Brain microvascular endothelial cell (primary cell): ENCODE measurements around the gene MAP3K15.
"Not testable (repeated sequence)": the region's sequence is repeated elsewhere in the genome, so short reads cannot be mapped to it uniquely, and the experiment has no call there.

Experiments
- DNase-seq: peaks from one replicate; pipeline ENCODE4 v3.0.0-alpha.2; 2020
- H3K27ac ChIP-seq: fragments of 250-450 bp; sonication (Bioruptor Pico); 2 replicates; pipeline ENCODE4 v1.5.1; 2020; ENCODE audit warnings: mild to moderate bottlenecking, moderate library complexity
- H3K27me3 ChIP-seq: fragments of 250-450 bp; sonication (Bioruptor Pico); replicated peaks from 2 replicates; pipeline ENCODE4 v1.5.1; 2020; ENCODE audit warnings: mild to moderate bottlenecking
- H3K36me3 ChIP-seq: fragments of 250-450 bp; sonication (Bioruptor Pico); replicated peaks from 2 replicates; pipeline ENCODE4 v1.5.1; 2020; ENCODE audit warnings: mild to moderate bottlenecking
- H3K4me3 ChIP-seq: 2 replicates; pipeline ENCODE4 v1.5.1; 2011; ENCODE audit warnings: low read depth, mild to moderate bottlenecking, control low read depth, low read length, moderate library complexity
- CTCF ChIP-seq: IDR thresholded peaks from 2 replicates; pipeline ENCODE4 v1.5.1; 2011; ENCODE audit warnings: low read depth, mild to moderate bottlenecking, moderate library complexity, low read length, control low read depth, inconsistent platforms; ENCODE audit errors: missing control alignments
- in situ Hi-C: cut with HindIII; loops from 2 replicates; pipeline ENCODE4 v1.10.0; 2017; ENCODE audit warnings: low sequenced_read_pairs, low pct_ligation_motif_present

MAP3K15 gene

GRCh38 chrX:19496711-19497110 lies 18.6 kb downstream of the MAP3K15 start:
- no peaks in the 10 kb centered on the region for H3K27me3 ChIP-seq
- DNase-seq = no peak
- H3K27ac ChIP-seq = no peak overlapping the region
- no peak for TF ChIP-seq CTCF
- no peak overlapping the region for H3K4me3 ChIP-seq
- no peaks in the 10 kb centered on the region for H3K36me3 ChIP-seq
- in situ Hi-C loops = no loop called here

- DNase-seq = no peak
- in situ Hi-C loops = no loop called here
- no peaks in the 10 kb centered on the region for H3K36me3 ChIP-seq
- no peak for TF ChIP-seq CTCF
- H3K27me3 ChIP-seq = no peaks in the 10 kb centered on the region
- no peak overlapping the region for H3K4me3 ChIP-seq
- no peak overlapping the region for H3K27ac ChIP-seq
Measured at GRCh38 chrX:19487520-19488200, 27.6 kb downstream of the MAP3K15 start.

DNA sequence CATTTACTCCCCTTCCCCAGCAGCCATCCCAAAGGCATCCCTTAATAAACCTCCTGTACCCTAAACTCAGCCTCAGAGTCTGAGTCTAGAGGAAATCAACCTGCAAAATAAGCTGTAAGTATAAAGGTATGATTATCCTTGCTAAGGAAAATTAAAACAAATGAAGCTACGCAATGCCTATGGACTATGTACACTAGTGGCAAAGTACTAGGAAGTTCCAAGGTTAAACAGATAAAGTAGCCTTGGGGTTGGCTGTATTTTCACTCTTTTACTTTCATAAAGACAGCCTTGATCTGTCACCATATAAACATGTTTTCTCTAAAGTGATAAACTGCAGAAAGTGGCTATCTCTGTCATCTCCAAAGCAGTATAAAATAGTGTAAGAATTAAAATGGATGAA lies 35.9 kb downstream of the MAP3K15 start:
- in situ Hi-C loops = no loop called here
- Histone ChIP-seq H3K36me3 (no peaks in the 10 kb centered on the region), H3K4me3 (no peak overlapping the region), H3K27me3 (no peaks in the 10 kb centered on the region), H3K27ac (no peak overlapping the region)
- no peak for TF ChIP-seq CTCF
- no peak for DNase-seq

DNA sequence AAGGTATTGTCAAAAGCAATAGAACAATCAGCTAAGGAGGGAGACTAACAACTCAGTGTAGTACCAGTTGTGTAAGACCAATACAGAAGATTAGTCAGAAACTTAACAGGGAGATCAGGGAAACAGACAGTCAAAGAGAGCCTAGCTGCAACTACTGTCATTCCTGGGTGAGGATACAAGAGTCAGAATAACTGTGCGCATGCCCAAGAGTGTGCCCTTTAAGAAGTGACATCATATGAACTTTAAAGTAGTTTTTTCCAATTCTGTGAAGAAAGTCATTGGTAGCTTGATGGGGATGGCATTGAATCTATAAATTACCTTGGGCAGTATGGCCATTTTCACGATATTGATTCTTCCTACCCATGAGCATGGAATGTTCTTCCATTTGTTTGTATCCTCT lies 46.9 kb downstream of the MAP3K15 start:
- H3K27ac ChIP-seq = not testable (repeated sequence)

DNA sequence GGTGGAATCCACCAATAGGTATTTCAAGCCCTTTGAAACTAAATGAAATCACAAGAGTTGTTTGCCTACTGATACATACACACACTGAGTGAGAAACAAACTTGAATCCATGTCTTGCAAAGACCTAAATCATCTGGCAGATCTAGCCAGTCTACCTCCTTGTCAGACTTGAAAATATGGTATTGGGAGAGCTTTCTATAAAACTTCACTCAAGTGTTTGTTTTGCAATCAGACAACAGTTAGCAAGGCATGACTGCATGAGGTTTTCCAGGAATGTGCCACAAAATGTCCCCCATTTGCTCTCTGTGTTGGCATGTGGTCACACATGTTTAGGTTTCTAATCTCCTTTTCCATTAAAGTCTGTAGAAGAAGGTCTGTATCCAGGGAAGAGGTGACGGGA lies 52.4 kb downstream of the MAP3K15 start:
- no peak for DNase-seq
- in situ Hi-C loops = no loop called here
- Histone ChIP-seq H3K27me3 (no peaks in the 10 kb centered on the region), H3K4me3 (no peak overlapping the region), H3K27ac (no peak overlapping the region), H3K36me3 (no peaks in the 10 kb centered on the region)
- no peak for TF ChIP-seq CTCF

More for the DNA sequence above, 46.9 kb downstream of the MAP3K15 start:
- H3K4me3 ChIP-seq, in situ Hi-C loops, DNase-seq, H3K36me3 ChIP-seq, H3K27me3 ChIP-seq: not testable (repeated sequence)

DNA sequence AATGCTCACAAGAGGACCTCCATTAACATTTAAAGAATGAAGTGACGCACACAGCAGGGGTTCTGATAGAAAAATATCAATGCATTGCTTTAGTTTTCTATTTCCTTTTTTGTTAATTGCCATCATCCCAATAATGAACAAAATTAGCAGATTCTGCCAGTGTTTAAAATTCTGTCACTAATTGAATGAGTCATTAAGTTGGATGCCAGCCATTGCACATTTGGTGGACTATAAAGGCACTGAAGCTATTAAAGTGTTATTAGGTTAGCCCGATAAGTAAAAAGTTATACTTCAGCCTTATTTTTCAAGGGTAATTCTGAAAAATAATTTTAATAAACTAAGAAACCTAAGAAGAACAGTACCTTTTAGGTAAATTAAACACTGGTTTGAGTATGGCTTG lies 53.1 kb downstream of the MAP3K15 start:
- no peak for TF ChIP-seq CTCF
- DNase-seq = no peak
- in situ Hi-C loops = no loop called here
- no peaks in the 10 kb centered on the region for H3K36me3 ChIP-seq
- no peak overlapping the region for H3K27ac ChIP-seq
- no peak overlapping the region for H3K4me3 ChIP-seq
- H3K27me3 ChIP-seq = no peaks in the 10 kb centered on the region
